ENCODE data around the gene FOXD2. TPM values are rescaled to one million over a fixed set of nuclear protein-coding genes. Genes with fewer than 3 reads are reported as not detected.
"Not testable (repeated sequence)": the region's sequence is repeated elsewhere in the genome, so short reads cannot be mapped to it uniquely, and the experiment has no call there.

FOXD2 gene
- total RNA-seq, 6 experiments from 2014 or later, result 0.25 to 0.86 (median 0.41) TPM

DNA sequence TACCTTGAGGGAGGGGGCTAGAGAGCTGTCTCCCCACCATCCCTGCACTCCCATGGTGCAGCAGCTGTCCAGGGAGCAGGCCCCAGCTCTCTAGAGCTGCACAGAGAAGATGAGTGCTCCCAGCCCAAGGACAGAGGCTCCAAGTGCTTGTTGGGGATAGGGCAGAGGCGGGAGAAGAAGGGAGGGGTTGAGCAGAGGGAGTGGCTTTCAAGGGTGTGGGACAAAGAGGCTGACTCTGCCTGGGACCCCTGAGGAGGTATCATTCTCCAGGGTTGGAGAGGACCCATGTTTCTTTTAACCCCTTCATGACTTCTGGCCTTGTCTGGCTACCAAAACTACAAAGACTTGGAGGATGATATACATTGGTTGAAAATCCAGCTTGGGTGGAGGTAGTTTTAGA is 14.6 kb downstream of the FOXD2 start:
- H3K36me3 ChIP-seq, result no peaks in the 10 kb centered on the region
- WGBS (ENCODE audit: insufficient coverage, low coverage, low lambda C conversion rate, missing lambda C conversion rate), result no CpG with 5 or more reads among the region's 1 CpG
- no peak overlapping the region for H3K27ac ChIP-seq
- intact Hi-C loops (cut with DNase I), result no loop called here
- no peak for TF ChIP-seq POLR2A (IDR thresholded peaks at IDR 0.05)
- H3K4me3 ChIP-seq, result no peak overlapping the region
- ATAC-seq (no peak), DNase-seq (no peak)
- H3K9me3 ChIP-seq, result no peaks in the 10 kb centered on the region
- peaks cover 0 to 6% (median 0%) of the 10 kb centered on the region in 4 donors for H3K4me1 ChIP-seq
- H3K27me3 ChIP-seq, result no peaks in the 10 kb centered on the region

DNA sequence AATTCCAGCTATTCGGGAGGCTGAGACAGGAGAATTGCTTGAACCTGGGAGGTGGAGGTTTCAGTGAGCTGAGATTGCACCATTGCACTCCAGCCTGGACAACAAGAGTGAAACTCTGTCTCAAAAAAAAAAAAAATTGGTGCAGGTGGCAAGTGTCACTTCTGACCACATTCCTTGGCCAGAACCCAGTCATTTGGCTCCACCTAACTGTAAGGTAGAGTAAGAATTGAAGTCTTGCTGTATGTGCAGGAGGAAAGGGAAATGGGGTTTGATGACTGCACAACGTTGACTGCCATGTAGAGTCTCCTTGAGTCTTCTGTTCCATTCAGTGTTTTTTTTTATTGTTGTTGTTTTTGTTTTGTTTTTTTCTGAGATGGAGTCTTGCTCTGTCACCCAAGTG is 16.1 kb downstream of the FOXD2 start:
- H3K4me1 ChIP-seq; H3K36me3 ChIP-seq; intact Hi-C loops (cut with DNase I); H3K9me3 ChIP-seq; H3K4me3 ChIP-seq; H3K27ac ChIP-seq; DNase-seq; ATAC-seq; H3K27me3 ChIP-seq: not testable (repeated sequence)
- 50% methylated on average over 1 of the region's 2 CpGs for WGBS (ENCODE audit: insufficient coverage, low coverage, low lambda C conversion rate, missing lambda C conversion rate)

DNA sequence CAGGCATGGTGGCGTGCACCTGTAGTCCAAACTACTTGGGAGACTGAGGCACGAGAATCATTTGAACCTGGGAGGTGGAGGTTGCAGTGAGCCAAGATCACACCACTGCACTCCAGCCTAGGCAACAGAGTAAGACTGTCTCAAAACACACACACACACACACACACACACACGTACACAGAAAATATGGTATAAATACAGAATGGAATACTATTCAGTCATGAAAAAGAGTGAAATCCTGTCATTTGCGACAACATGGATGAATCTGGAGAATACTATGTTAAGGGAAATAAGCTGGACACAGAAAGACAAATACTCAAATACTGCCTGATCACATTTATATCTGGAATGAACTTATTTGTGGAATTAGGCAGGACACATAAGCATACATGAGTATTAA is 18.4 kb downstream of the FOXD2 start:
- H3K9me3 ChIP-seq, result no peaks in the 10 kb centered on the region
- no peaks in the 10 kb centered on the region for H3K36me3 ChIP-seq
- intact Hi-C loops (cut with DNase I), result no loop called here
- no peaks in the 10 kb centered on the region for H3K4me1 ChIP-seq
- no peak for ATAC-seq
- DNase-seq, result no peak
- H3K27ac ChIP-seq, result no peak overlapping the region
- TF ChIP-seq, protein P1, sequence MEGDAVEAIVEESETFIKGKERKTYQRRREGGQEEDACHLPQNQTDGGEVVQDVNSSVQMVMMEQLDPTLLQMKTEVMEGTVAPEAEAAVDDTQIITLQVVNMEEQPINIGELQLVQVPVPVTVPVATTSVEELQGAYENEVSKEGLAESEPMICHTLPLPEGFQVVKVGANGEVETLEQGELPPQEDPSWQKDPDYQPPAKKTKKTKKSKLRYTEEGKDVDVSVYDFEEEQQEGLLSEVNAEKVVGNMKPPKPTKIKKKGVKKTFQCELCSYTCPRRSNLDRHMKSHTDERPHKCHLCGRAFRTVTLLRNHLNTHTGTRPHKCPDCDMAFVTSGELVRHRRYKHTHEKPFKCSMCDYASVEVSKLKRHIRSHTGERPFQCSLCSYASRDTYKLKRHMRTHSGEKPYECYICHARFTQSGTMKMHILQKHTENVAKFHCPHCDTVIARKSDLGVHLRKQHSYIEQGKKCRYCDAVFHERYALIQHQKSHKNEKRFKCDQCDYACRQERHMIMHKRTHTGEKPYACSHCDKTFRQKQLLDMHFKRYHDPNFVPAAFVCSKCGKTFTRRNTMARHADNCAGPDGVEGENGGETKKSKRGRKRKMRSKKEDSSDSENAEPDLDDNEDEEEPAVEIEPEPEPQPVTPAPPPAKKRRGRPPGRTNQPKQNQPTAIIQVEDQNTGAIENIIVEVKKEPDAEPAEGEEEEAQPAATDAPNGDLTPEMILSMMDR (IDR thresholded peaks at IDR 0.05), result no peak
- TF ChIP-seq POLR2A (IDR thresholded peaks at IDR 0.05), result no peak
- 57% methylated on average over 3 of the region's 4 CpGs for WGBS (ENCODE audit: insufficient coverage, low coverage, low lambda C conversion rate, missing lambda C conversion rate)
- H3K4me3 ChIP-seq, result no peak overlapping the region
- no peaks in the 10 kb centered on the region for H3K27me3 ChIP-seq

DNA sequence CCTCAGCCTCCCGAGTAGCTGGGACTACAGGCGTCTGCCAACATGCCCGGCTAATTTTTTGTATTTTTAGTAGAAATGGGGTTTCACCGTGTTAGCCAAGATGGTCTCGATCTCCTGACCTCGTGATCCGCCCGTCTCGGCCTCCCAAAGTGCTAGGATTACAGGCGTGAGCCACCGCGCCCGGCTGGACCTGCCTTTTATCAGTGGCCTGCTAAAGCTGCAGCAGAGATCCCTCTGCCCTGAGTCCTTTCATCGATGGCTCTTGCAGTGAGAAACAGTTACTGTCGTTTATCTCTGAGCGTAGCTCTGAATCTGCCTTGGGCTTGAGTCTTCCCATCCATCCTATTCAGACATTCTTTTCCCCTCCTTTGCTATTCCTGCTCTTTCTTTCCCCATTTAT is 19.7 kb downstream of the FOXD2 start:
- H3K36me3 ChIP-seq; H3K27me3 ChIP-seq; H3K9me3 ChIP-seq; intact Hi-C loops (cut with DNase I); H3K4me1 ChIP-seq; ATAC-seq; H3K27ac ChIP-seq; H3K4me3 ChIP-seq; DNase-seq: not testable (repeated sequence)
- WGBS (ENCODE audit: insufficient coverage, low coverage, low lambda C conversion rate, missing lambda C conversion rate), result 84% methylated on average over 7 of the region's 16 CpGs

DNA sequence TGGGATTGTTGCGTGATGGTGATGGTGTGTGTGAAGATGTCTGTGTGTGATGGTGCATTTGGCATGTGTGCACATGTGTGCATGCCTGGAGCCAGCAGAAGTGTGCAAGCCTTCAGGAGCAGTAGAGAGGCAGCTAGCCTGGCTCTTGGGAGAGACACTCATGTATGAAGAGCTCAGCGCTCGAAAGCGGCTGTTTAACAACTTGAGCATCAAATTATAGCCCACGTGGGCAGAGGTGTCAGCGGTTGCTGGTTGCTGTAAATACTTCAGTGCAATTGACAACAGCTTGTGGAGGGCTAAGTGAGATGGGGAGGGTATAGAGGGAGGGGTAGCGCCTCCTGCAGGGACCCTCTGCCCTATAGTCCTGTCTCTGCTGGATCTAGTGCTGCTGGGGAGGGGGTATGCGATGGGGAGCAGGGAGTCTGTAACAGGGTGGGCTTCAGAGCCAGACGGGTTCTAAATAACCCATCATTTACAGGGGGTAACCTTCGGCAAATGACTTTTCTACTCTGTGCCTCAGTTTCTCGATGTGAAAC is 21.5 kb downstream of the FOXD2 start:
- TF ChIP-seq, protein P1 (IDR thresholded peaks at IDR 0.05), result no peak
- no peak for TF ChIP-seq POLR2A (IDR thresholded peaks at IDR 0.05)
- Histone ChIP-seq H3K36me3 (no peaks in the 10 kb centered on the region), H3K4me3 (no peak overlapping the region), H3K27me3 (no peaks in the 10 kb centered on the region), H3K4me1 (no peaks in the 10 kb centered on the region), H3K27ac (no peak overlapping the region), H3K9me3 (no peaks in the 10 kb centered on the region)
- ATAC-seq, result no peak
- 27% methylated on average over 10 of the region's 11 CpGs for WGBS (ENCODE audit: insufficient coverage, low coverage, low lambda C conversion rate, missing lambda C conversion rate)
- no peak for DNase-seq
- intact Hi-C loops (cut with DNase I), result no loop called here

DNA sequence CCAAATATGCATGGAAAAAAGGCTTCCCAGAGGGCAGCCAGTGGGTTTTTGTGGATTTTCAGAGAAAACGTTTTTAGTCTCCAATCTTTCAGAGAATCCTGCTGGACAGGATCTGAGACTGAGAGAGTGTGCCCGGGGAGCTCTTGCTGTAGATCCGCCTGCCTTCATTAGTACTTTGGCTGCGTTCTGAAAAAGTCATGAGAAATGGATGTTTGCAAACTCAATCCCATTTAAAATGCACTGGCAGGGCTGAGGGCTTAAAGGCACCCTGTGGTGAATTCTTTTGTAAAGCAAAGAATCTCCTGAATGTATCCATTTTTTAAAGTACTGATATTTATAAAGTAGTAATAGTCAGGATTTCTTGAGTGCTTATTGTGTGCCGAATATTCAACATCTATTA is 22.2 kb downstream of the FOXD2 start:
- WGBS (ENCODE audit: insufficient coverage, low coverage, low lambda C conversion rate, missing lambda C conversion rate), result 6% methylated on average over 4 of the region's 5 CpGs
- Histone ChIP-seq H3K27ac (no peak overlapping the region), H3K27me3 (no peaks in the 10 kb centered on the region), H3K4me3 (no peak overlapping the region), H3K9me3 (no peaks in the 10 kb centered on the region), H3K36me3 (no peaks in the 10 kb centered on the region), H3K4me1 (no peaks in the 10 kb centered on the region)
- no peak for DNase-seq
- ATAC-seq, result no peak
- TF ChIP-seq, protein P1 (IDR thresholded peaks at IDR 0.05), result no peak
- intact Hi-C loops (cut with DNase I), result no loop called here
